MCF 10A (cell line): Measurements from ENCODE around the gene LACC1. TPM values are rescaled to one million over a fixed set of nuclear protein-coding genes. Genes with fewer than 3 reads are reported as not detected.

Experiments used
- BruUV-seq: library from RNA; stranded (reverse); fragments of 400-500 nt; replicated peaks from 2 replicates; lab custom pipeline; 2021; lab: Mats Ljungman, UMichigan
- CTCF ChIA-PET: fragments of 300-600 bp; sonication (Branson Sonifier 250); formaldehyde crosslinking; extraction: SDS; loops from one replicate; lab custom pipeline; 2021; ENCODE audit warnings: antibody characterized with exemption, inconsistent platforms; lab: Yijun Ruan, JAX
- POLR2A ChIA-PET: fragments of 300-600, 350-650 bp; sonication (Branson Sonifier 250); formaldehyde crosslinking; extraction: SDS; loops from one replicate; lab custom pipeline; 2020; ENCODE audit warnings: antibody characterized with exemption, inconsistent platforms; lab: Yijun Ruan, JAX
- DNase-seq: peaks from one replicate; pipeline ENCODE4 v3.0.0-alpha.2; 2018; ENCODE audit not compliant: unreplicated experiment
- H3K27ac Mint-ChIP-seq: one replicate; pipeline ENCODE4 v1.8.0; 2022; ENCODE audit warnings: mild to moderate bottlenecking, low read depth, mixed read lengths; ENCODE audit not compliant: unreplicated experiment
- H3K27me3 Mint-ChIP-seq: one replicate; pipeline ENCODE4 v1.8.0; 2022; ENCODE audit warnings: mixed read lengths; ENCODE audit not compliant: insufficient read depth, unreplicated experiment
- H3K36me3 Mint-ChIP-seq: one replicate; pipeline ENCODE4 v1.8.0; 2022; ENCODE audit warnings: mild to moderate bottlenecking, moderate library complexity, mixed read lengths; ENCODE audit not compliant: insufficient read depth, unreplicated experiment
- H3K4me1 Mint-ChIP-seq: one replicate; pipeline ENCODE4 v1.8.0; 2022; ENCODE audit warnings: mixed read lengths; ENCODE audit not compliant: insufficient read depth, unreplicated experiment
- H3K4me3 Mint-ChIP-seq: one replicate; pipeline ENCODE4 v1.8.0; 2022; ENCODE audit warnings: mild to moderate bottlenecking, moderate library complexity, mixed read lengths; ENCODE audit not compliant: unreplicated experiment
- H3K9me3 Mint-ChIP-seq: one replicate; pipeline ENCODE4 v1.8.0; 2022; ENCODE audit warnings: mixed read lengths; ENCODE audit not compliant: unreplicated experiment
- intact Hi-C: fragments of 100-400 bp; cut with micrococcal nuclease; formaldehyde crosslinking; loops from 2 replicates; pipeline ENCODE4 v1.14.1; 2022
- total RNA-seq: library from RNA; stranded (reverse); gene quantifications from 2 replicates; pipeline ENCODE4 v1.2.3, GENCODE V29; 2022
- TF ChIP-seq, protein P1 (sequence below): fragments of 200-600 bp; IDR thresholded peaks from one replicate; pipeline ENCODE4 v1.8.0; 2022; ENCODE audit warnings: antibody characterized with exemption, mild to moderate bottlenecking; ENCODE audit not compliant: unreplicated experiment

The LACC1 gene
- total RNA-seq, 1 experiment from 2014 or later, result 11.7 TPM

DNA sequence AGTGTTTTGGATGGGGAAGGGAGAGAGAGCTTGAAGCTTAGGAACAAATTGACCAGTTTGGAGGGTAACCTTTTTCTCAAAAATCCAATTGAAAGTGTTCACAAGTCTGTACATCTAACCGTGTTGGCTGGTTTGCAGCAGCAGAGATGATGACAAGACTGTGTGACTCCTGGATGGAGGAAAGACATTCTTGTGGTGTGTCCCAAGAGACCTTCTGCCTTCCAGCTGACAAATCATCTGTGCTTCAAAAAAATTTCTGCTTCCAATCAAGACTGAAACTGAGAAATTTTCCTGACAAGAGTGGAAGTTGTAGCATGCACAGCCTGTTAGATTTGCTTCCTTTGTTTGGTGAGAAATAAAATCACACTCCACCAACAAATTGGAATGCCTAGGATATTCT, 56.2 kb downstream of the LACC1 start:
- Mint-ChIP-seq H3K27ac (no peak overlapping the region), H3K4me1 (peaks cover 5% of the 10 kb centered on the region), H3K4me3 (no peak overlapping the region), H3K27me3 (no peaks in the 10 kb centered on the region), H3K9me3 (no peaks in the 10 kb centered on the region), H3K36me3 (no peaks in the 10 kb centered on the region)
- no TSS peak for BruUV-seq
- DNase-seq, result no peak
- TF ChIP-seq, protein P1, sequence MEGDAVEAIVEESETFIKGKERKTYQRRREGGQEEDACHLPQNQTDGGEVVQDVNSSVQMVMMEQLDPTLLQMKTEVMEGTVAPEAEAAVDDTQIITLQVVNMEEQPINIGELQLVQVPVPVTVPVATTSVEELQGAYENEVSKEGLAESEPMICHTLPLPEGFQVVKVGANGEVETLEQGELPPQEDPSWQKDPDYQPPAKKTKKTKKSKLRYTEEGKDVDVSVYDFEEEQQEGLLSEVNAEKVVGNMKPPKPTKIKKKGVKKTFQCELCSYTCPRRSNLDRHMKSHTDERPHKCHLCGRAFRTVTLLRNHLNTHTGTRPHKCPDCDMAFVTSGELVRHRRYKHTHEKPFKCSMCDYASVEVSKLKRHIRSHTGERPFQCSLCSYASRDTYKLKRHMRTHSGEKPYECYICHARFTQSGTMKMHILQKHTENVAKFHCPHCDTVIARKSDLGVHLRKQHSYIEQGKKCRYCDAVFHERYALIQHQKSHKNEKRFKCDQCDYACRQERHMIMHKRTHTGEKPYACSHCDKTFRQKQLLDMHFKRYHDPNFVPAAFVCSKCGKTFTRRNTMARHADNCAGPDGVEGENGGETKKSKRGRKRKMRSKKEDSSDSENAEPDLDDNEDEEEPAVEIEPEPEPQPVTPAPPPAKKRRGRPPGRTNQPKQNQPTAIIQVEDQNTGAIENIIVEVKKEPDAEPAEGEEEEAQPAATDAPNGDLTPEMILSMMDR, result no peak
- POLR2A ChIA-PET, result no interaction called here
- CTCF ChIA-PET, result no interaction called here
- intact Hi-C loops, result no loop called here

DNA sequence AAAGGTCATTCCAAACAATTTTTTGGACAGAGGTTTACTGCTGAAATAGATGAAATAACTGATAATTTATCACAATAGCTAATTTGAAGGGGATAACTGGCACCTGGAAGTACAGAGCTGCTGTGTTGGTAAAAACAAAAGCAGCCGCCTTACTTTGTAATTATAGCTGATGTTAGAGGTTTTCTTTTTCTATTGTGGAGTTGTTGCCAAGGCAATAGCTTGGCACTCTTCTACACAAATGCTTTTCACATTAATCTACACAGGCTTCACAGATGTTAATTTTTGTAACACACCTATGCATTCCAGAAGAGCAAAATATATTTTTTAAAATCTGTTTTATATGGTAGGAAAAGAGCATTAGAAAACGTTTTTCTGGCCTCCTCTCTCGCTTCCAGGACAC, 56.9 kb downstream of the LACC1 start:
- DNase-seq, result no peak
- BruUV-seq, result no TSS peak
- Mint-ChIP-seq H3K9me3 (no peaks in the 10 kb centered on the region), H3K27me3 (no peaks in the 10 kb centered on the region), H3K27ac (no peak overlapping the region), H3K36me3 (no peaks in the 10 kb centered on the region), H3K4me3 (no peak overlapping the region), H3K4me1 (peaks cover 5% of the 10 kb centered on the region)
- ChIA-PET POLR2A (interaction anchor here (0.5 kb wide), 1 partner anchor 460 kb away, joined by 3 read pairs; no protein-coding TSS in a partner anchor), CTCF (no interaction called here)
- TF ChIP-seq, protein P1, result no peak
- intact Hi-C loops, result no loop called here

DNA sequence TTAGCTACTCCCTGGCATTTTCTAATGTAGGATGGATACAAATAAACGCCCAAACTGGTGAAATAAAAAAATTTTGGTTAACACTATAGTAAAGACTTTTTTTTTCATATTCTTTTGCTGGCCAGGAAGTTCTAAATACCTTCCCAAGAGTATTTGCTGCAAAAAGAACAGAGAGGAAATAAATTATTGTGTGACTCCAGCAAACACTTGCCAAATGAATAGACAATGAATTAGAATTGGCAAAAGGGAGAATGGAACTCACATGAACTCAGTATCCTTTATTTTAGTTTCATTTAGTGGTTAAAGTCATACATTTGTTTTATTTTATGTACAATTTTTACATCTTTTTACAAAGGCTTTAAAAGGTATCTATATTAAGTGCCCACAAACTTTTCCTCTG, 58.1 kb downstream of the LACC1 start:
- BruUV-seq, result no TSS peak
- Mint-ChIP-seq H3K4me3 (no peak overlapping the region), H3K4me1 (peaks cover 5% of the 10 kb centered on the region), H3K27ac (no peak overlapping the region), H3K9me3 (no peaks in the 10 kb centered on the region), H3K27me3 (no peaks in the 10 kb centered on the region), H3K36me3 (no peaks in the 10 kb centered on the region)
- DNase-seq, result no peak
- ChIA-PET CTCF (interaction anchor here (0.6 kb wide), 1 partner anchor 42 kb away, joined by 4 read pairs; no protein-coding TSS in a partner anchor), POLR2A (interaction anchor here (0.7 kb wide), 1 partner anchor 449 kb away, joined by 3 read pairs; no protein-coding TSS in a partner anchor)
- TF ChIP-seq, protein P1, result no peak
- intact Hi-C loops, result no loop called here

DNA sequence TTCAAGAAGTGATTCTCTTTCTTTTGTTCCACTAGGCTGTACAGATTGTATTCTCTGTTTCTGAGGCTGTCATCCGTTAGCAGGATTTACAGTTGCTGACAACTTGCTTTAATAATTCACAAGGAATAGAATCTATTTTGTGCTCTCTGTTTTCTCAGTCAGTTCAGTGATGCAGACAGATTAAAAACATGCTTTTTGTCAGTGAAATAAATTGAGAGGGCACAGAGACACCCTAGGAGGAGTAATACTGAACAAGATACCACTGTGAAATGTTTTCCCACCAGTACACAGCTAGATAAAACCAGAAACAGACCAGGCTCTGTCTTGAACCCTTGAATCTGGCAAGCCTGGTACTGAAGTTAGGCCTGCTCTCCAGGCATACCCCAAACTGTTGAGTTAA, 58.7 kb downstream of the LACC1 start:
- no TSS peak for BruUV-seq
- Mint-ChIP-seq H3K27me3 (no peaks in the 10 kb centered on the region), H3K9me3 (no peaks in the 10 kb centered on the region), H3K4me3 (no peak overlapping the region), H3K36me3 (no peaks in the 10 kb centered on the region), H3K4me1 (peaks cover 5% of the 10 kb centered on the region), H3K27ac (no peak overlapping the region)
- POLR2A ChIA-PET, result no interaction called here
- DNase-seq, result no peak
- CTCF ChIA-PET, result no interaction called here
- intact Hi-C loops, result no loop called here
- TF ChIP-seq, protein P1, result no peak
